ENCODE data around the gene PMPCA. TPM values are rescaled to one million over a fixed set of nuclear protein-coding genes. Genes with fewer than 3 reads are reported as not detected.

PMPCA gene
- total RNA-seq, 1 experiment from 2014 or later: 94.5 TPM

GRCh38 chr9:136366826-136367225 lies 43.6 kb upstream of the PMPCA start:
- no peaks in the 10 kb centered on the region for H3K79me2 ChIP-seq (ENCODE audit: insufficient read depth, low read length)
- H4K20me1 ChIP-seq (ENCODE audit: control insufficient read depth, insufficient read depth, insufficient read length): no peaks in the 10 kb centered on the region

More at GRCh38 chr9:136366826-136367225, 43.6 kb upstream of the PMPCA start:
- Histone ChIP-seq H3K79me1 (ENCODE audit: insufficient read depth, low read depth, low read length, poor library complexity, severe bottlenecking) (no peaks in the 10 kb centered on the region), H2BK15ac (ENCODE audit: low read depth, low read length) (no peak overlapping the region), H2BK12ac (ENCODE audit: insufficient read length, low read depth, low read length) (no peak overlapping the region), H4K8ac (replicated peaks; ENCODE audit: insufficient read length, low read depth, low read length) (no peak overlapping the region), H3K23me2 (ENCODE audit: insufficient read length, low read depth, low read length, poor library complexity, severe bottlenecking) (no peaks in the 10 kb centered on the region), H2AFZ (ENCODE audit: low read length) (no peak overlapping the region), H2BK20ac (ENCODE audit: low read depth, low read length, poor library complexity, severe bottlenecking) (no peak overlapping the region), H3K9ac (ENCODE audit: extremely low read depth, insufficient read length, low read length) (no peak overlapping the region), H3K4ac (ENCODE audit: low read depth, low read length) (no peak overlapping the region), H3K9me3 (ENCODE audit: control insufficient read depth, low read depth, low read length) (no peaks in the 10 kb centered on the region), H3K18ac (ENCODE audit: insufficient read length, low read depth, low read length) (no peak overlapping the region), H3K4me1 (ENCODE audit: insufficient read depth, low read length) (no peaks in the 10 kb centered on the region), H3K27me3 (ENCODE audit: insufficient read depth, low read length) (no peaks in the 10 kb centered on the region), H3K14ac (ENCODE audit: insufficient read depth, low read length) (no peak overlapping the region; the same call in 1 of the 2 replicates), H4K91ac (ENCODE audit: insufficient read length, low read depth, low read length) (no peak overlapping the region), H3K23ac (ENCODE audit: insufficient read length, low read depth, low read length) (no peak overlapping the region), H3K56ac (ENCODE audit: insufficient read length, low read depth, low read length) (no peak overlapping the region), H2AK5ac (ENCODE audit: insufficient read length, low read length) (no peak overlapping the region), H4K5ac (ENCODE audit: insufficient read length, low read depth, low read length) (no peak overlapping the region), H2BK120ac (ENCODE audit: low read depth, low read length, poor library complexity, severe bottlenecking) (no peak overlapping the region), H3T11ph (ENCODE audit: low read length) (no peak overlapping the region), H2BK5ac (ENCODE audit: insufficient read length, low read length) (no peak overlapping the region), H3K4me2 (ENCODE audit: insufficient read depth, insufficient read length, low read length) (no peak overlapping the region), H3K27ac (ENCODE audit: insufficient read length, low read depth, low read length) (no peak overlapping the region)
- peaks cover 3 to 5% of the 10 kb centered on the region in 2 experiments; a peak in 1 of 4 replicates for H3K4me1 Mint-ChIP-seq
- no peak for DNase-seq
- peaks cover 0 to 10% (median 0%) of the 10 kb centered on the region in 3 experiments; a peak in 3 of 7 replicates for H3K36me3 Mint-ChIP-seq (ENCODE audit: insufficient read depth in 1 of 3, low read depth in 3 of 3)
- no peak overlapping the region; a peak in 1 of 7 replicates for H3K27ac Mint-ChIP-seq
- H3K4me3 Mint-ChIP-seq: no peak overlapping the region
- no CpG with 5 or more reads among the region's 9 CpGs for WGBS (ENCODE audit: extremely low coverage, insufficient read length, low lambda C conversion rate)
- no peak for TF ChIP-seq CTCF (conservative IDR thresholded peaks at IDR 0.05)
- H3K9me3 Mint-ChIP-seq: no peaks in the 10 kb centered on the region
- peaks cover 1% of the 10 kb centered on the region; the same call in 1 of the 2 replicates for H3K27me3 Mint-ChIP-seq (ENCODE audit: low read depth)
